Right lobe of liver (tissue), 6 donors: ENCODE data around the gene VPS35L. TPM values are rescaled to one million over a fixed set of nuclear protein-coding genes. Genes with fewer than 3 reads are reported as not detected.

Source experiments
- ATAC-seq, 4 donors: fragments of 200-7000 bp; cut with Tn5 transposase; one replicate each; pipeline ENCODE4 v1.9.1; 2020; ENCODE audit warnings: mild to moderate bottlenecking in 4 of 4, moderate library complexity in 4 of 4
- DNase-seq, 3 donors: peaks; one replicate each; pipeline ENCODE4 v3.0.0-alpha.2; 2020
- H3K27ac ChIP-seq, 3 donors: fragments of 200-600 bp; one replicate each; pipeline ENCODE4 v1.8.0; 2022
- H3K27me3 ChIP-seq, 2 donors: fragments of 200-600 bp; one replicate each; pipeline ENCODE4 v1.8.0; 2022
- H3K36me3 ChIP-seq, 4 donors: fragments of 200-600 bp; sonication (generic) in 1 of 4; one replicate each; pipeline versions ENCODE4 v1.5.1 to v1.8.0; 2017 to 2022; ENCODE audit warnings: control low read depth in 1 of 4
- H3K4me1 ChIP-seq, 4 donors: fragments of 200-600 bp; sonication (generic) in 1 of 4; one replicate each; pipeline versions ENCODE4 v1.5.1 to v1.8.0; 2017 to 2022; ENCODE audit warnings: control low read depth in 1 of 4
- H3K4me3 ChIP-seq, 3 donors: fragments of 200-600 bp; one replicate each; pipeline ENCODE4 v1.8.0; 2022
- H3K9me3 ChIP-seq, 4 donors: fragments of 200-600 bp; sonication (generic) in 1 of 4; one replicate each; pipeline versions ENCODE4 v1.5.1 to v1.8.0; 2017 to 2022; ENCODE audit warnings: control low read depth in 1 of 4
- CTCF ChIP-seq, 4 donors: fragments of 200-600 bp in 3 of 4; fragments of 450-650 bp in 1 of 4; IDR thresholded peaks; one replicate each; pipeline versions ENCODE4 v1.5.1 to v1.8.0; 2016 to 2022; ENCODE audit warnings: antibody characterized with exemption in 4 of 4, mild to moderate bottlenecking in 2 of 4
- POLR2A ChIP-seq: fragments of 450-650 bp; IDR thresholded peaks from one replicate; pipeline ENCODE4 v1.6.1; 2017; ENCODE audit warnings: antibody characterized with exemption, mild to moderate bottlenecking
- WGBS: methylation state at CpG from one replicate; pipeline ENCODE4 v1.1.6; 2018; ENCODE audit warnings: low coverage, low lambda C conversion rate; ENCODE audit not compliant: insufficient coverage; ENCODE audit errors: missing lambda C conversion rate; 5-methylcytosine and 5-hydroxymethylcytosine counted together
- intact Hi-C, 2 donors: fragments of 100-400 bp; cut with DNase I; formaldehyde crosslinking; loops; one replicate each; pipeline versions ENCODE4 v1.11.2 to v1.14.1; 2022
- total RNA-seq, 6 experiments: library from RNA; depleted of rRNA in 2 of 6; stranded (reverse); fragments of >200 nt in 2 of 6; fragmentation: NEBNext Ultra II Directional in 3 of 6; extraction: Animal tissue kit (Norgen Biotek cat#: 25700) in 3 of 6; gene quantifications; one replicate each; pipeline versions ENCODE4 v1.1.0 to v1.2.4, GENCODE V29; 2016 to 2023
- donor health status: DM: no; HTN: yes; CAD: no.
- donor health status: DM: no; HTN: no; CAD: no.
- donor health status: DM: no; HTN: no; CAD: no.
- donor health status: DM: no; HTN: yes; CAD: no.
- donor health status: DM: no; HTN: yes; CAD: no.

The VPS35L gene
- total RNA-seq, 6 experiments from 2014 or later: 19.3 to 24.3 (median 20.4) TPM

- H3K36me3 ChIP-seq: peaks cover 0 to 3% (median under 1%) of the 10 kb centered on the region in 4 donors
- peak overlapping the region; percentile 64 to 90 (median 86) for H3K4me3 ChIP-seq
- TF ChIP-seq CTCF (IDR thresholded peaks at IDR 0.05): no peak
- TF ChIP-seq POLR2A: no peak
- H3K9me3 ChIP-seq: no peaks in the 10 kb centered on the region
- DNase-seq: no peak
- H3K4me1 ChIP-seq: no peaks in the 10 kb centered on the region
- 6% methylated on average over 8 of the region's 8 CpGs for WGBS
- H3K27me3 ChIP-seq: no peaks in the 10 kb centered on the region
- peak overlapping the region; percentile 51 to 75 (median 66) for H3K27ac ChIP-seq
- intact Hi-C loops: no loop called here
- ATAC-seq: no peak
Measured at GRCh38 chr16:19520861-19521331, 34.6 kb upstream of the VPS35L start.

DNA sequence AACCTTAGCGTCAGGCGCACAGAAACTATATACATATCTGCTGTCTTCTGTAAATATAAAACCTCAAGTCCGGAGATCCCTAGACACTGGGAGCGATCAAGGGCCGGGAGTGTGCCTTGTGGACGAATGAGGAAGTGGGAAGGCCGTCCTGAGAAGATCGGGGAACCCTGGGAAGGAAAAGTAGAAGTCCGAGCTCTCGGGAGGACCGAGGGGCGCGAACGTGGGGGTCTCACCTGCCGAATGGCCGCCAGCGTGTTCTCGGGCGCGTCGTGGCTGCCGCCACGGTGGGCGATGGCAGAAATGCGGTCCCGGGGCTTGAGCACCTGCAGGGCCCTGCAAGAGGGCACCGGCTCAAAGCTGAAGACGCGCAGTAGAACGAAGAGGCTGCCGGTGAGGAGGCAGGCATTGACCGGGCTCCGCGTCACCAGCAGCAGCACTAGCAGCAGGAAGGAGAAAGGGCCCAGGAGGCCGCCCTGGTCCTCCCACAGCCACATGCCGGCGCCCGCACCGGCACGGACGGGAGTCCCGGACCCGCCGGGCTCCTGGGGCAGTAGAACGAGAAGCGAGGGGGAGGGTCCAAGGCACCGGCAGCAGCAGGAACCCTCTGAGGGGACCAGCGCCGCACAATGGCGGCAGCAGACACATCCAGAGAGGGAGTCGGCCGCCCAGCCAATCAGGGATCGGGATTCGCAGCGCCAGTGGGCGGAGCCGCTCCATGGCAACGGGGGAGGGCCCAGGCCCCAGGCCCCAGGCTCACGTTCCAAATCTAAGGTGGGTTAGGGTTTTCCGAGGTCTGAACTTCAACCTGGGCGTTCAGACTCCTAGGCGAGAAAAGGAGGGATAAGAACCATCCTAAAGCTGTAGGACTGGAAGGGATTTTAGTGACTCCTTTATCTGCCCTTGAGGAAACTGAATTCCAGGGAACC is 33.8 kb upstream of the VPS35L start, which contains the start of gene GDE1:
Gene GDE1 (minus strand): TSS at position 628 of the 926 bp plus-strand sequence. CDS start 134 bp downstream, at position 494.
- DNase-seq (peak; percentile 97 to 98 (median 97)), ATAC-seq (peak; percentile 87 to 93 (median 90))
- H3K27ac ChIP-seq: peak within 1 kb of the TSS; percentile 51 to 75 (median 66)
- 2% methylated on average over 29 of the region's 62 CpGs for WGBS
- H3K4me3 ChIP-seq: peak within 1 kb of the TSS; percentile 64 to 90 (median 86)
- H3K9me3 ChIP-seq: no peaks in the 10 kb centered on the region
- no peaks in the 10 kb centered on the region for H3K27me3 ChIP-seq
- H3K36me3 ChIP-seq: no peaks in the 10 kb centered on the region
- no peaks in the 10 kb centered on the region for H3K4me1 ChIP-seq
- intact Hi-C loops: no loop called here
- TF ChIP-seq POLR2A (peak; percentile 85), CTCF (IDR thresholded peaks at IDR 0.05) (peak in 3 of 4 donors; percentile 45 to 55 (median 53))

DNA sequence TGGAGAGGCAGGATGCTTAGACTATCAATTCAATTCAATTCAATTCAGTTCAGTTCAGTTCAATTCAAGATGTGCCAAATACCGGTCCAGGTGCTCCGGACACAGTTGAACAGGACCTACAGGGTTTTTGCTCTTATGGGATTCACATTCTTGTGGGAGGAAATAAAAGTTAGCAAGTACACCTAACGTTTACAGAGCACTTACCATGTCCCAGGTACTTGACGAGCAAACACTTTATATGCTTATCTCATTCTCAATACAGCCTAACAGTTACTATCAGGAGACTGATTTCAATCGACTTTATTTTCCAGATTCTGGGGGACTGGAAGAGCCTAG is 33.1 kb upstream of the VPS35L start:
- Histone ChIP-seq H3K9me3 (no peaks in the 10 kb centered on the region), H3K36me3 (no peaks in the 10 kb centered on the region), H3K27me3 (no peaks in the 10 kb centered on the region), H3K4me3 (peak overlapping the region in 1 of 3 donors; percentile 86), H3K27ac (peak overlapping the region in 1 of 3 donors; percentile 66), H3K4me1 (no peaks in the 10 kb centered on the region)
- WGBS: 29% methylated on average over 5 of the region's 5 CpGs
- intact Hi-C loops: no loop called here
- DNase-seq (no peak), ATAC-seq (no peak)
- TF ChIP-seq POLR2A: no peak
- no peak for TF ChIP-seq CTCF (IDR thresholded peaks at IDR 0.05)

- ATAC-seq: no peak
- H3K27ac ChIP-seq: no peak overlapping the region
- H3K27me3 ChIP-seq: no peaks in the 10 kb centered on the region
- WGBS: 100% methylated on average over 2 of the region's 2 CpGs
- no peak for DNase-seq
- intact Hi-C loops: no loop called here
- TF ChIP-seq POLR2A: no peak
- no peak for TF ChIP-seq CTCF (IDR thresholded peaks at IDR 0.05)
- no peak overlapping the region for H3K4me3 ChIP-seq
- H3K4me1 ChIP-seq: no peaks in the 10 kb centered on the region
- H3K36me3 ChIP-seq: no peaks in the 10 kb centered on the region
- H3K9me3 ChIP-seq: no peaks in the 10 kb centered on the region
Measured at GRCh38 chr16:19522760-19523159, 32.7 kb upstream of the VPS35L start.
